Ishikawa (cell line): ENCODE data around the gene CHMP1B.

Source experiments
- CEBPB ChIP-seq: IDR thresholded peaks from 2 replicates; pipeline ENCODE4 v1.6.1; 2012
- CREB1 ChIP-seq: IDR thresholded peaks from 2 replicates; pipeline ENCODE4 v1.6.1; 2012; ENCODE audit warnings: low read depth
- EGR1 ChIP-seq: IDR thresholded peaks from 2 replicates; pipeline ENCODE4 v1.6.1; 2012
- EP300 ChIP-seq: IDR thresholded peaks from 2 replicates; pipeline ENCODE4 v1.6.1; 2012; ENCODE audit warnings: borderline replicate concordance
- FOXM1 ChIP-seq: IDR thresholded peaks from 2 replicates; pipeline ENCODE4 v1.6.1; 2012; ENCODE audit warnings: low read depth, borderline replicate concordance
- NFIC ChIP-seq: IDR thresholded peaks from 2 replicates; pipeline ENCODE4 v1.6.1; 2012
- RAD21 ChIP-seq: IDR thresholded peaks from 2 replicates; pipeline ENCODE4 v1.6.1; 2012; ENCODE audit warnings: low read depth
- TAF1 ChIP-seq: IDR thresholded peaks from 2 replicates; pipeline ENCODE4 v1.6.1; 2012; ENCODE audit warnings: low read depth, mild to moderate bottlenecking
- TCF12 ChIP-seq: IDR thresholded peaks from 2 replicates; pipeline ENCODE4 v1.6.1; 2012; ENCODE audit warnings: low read depth
- TEAD4 ChIP-seq: IDR thresholded peaks from 2 replicates; pipeline ENCODE4 v1.6.1; 2012
- YY1 ChIP-seq: IDR thresholded peaks from 2 replicates; pipeline ENCODE4 v1.6.1; 2012; ENCODE audit warnings: low read depth
- ZBTB7A ChIP-seq: IDR thresholded peaks from 2 replicates; pipeline ENCODE4 v1.6.1; 2012; ENCODE audit warnings: low read depth
- TF ChIP-seq, protein P1 (sequence below): IDR thresholded peaks from 2 replicates; pipeline ENCODE4 v1.6.1; 2012; ENCODE audit warnings: low read depth, mild to moderate bottlenecking
- TF ChIP-seq, protein P2 (sequence below): IDR thresholded peaks from 2 replicates; pipeline ENCODE4 v1.6.1; 2012
- TF ChIP-seq, protein P3 (sequence below): IDR thresholded peaks from 2 replicates; pipeline ENCODE4 v1.6.1; 2012

The CHMP1B gene

DNA sequence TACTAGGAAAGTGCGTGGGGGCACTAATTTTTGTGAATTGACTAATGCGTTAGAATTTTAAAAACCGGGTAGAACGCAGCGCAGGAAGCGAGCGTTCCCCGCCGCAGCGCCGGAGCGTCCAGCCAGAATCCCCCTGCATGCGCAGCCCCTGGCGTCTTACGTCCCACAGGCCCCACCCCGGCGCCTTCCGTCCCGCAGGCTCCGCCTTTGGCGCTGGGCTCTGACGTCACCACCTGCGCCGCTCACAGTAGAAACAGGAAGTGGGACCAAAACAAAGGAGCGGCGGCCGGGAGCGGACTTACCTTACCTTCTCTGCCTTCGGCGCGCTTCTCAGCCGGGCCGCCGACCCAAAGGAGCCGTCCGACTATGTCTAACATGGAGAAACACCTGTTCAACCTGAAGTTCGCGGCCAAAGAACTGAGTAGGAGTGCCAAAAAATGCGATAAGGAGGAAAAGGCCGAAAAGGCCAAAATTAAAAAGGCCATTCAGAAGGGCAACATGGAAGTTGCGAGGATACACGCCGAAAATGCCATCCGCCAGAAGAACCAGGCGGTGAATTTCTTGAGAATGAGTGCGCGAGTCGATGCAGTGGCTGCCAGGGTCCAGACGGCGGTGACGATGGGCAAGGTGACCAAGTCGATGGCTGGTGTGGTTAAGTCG lies at the start of gene CHMP1B:
Gene CHMP1B, plus strand, starts transcription at position 268 of the 660 bp plus-strand sequence. Its CDS starts 99 bp downstream, at position 367.
- TF ChIP-seq EGR1 (no peak), RAD21 (no peak), ZBTB7A (peak; percentile 78; the same call in 1 of the 2 replicates), TEAD4 (peak; percentile 46; the same call in 1 of the 2 replicates), TAF1 (peak; percentile 90), EP300 (peak; percentile 55; the same call in 1 of the 2 replicates), CEBPB (peak; percentile 6; the same call in 1 of the 2 replicates), FOXM1 (no peak), YY1 (0 out of 2 replicates have a peak, but pooled peaks have one; percentile 36), NFIC (0 out of 2 replicates have a peak, but pooled peaks have one; percentile 22), TCF12 (peak; percentile 83), CREB1 (peak; percentile 97)
- TF ChIP-seq, protein P1, sequence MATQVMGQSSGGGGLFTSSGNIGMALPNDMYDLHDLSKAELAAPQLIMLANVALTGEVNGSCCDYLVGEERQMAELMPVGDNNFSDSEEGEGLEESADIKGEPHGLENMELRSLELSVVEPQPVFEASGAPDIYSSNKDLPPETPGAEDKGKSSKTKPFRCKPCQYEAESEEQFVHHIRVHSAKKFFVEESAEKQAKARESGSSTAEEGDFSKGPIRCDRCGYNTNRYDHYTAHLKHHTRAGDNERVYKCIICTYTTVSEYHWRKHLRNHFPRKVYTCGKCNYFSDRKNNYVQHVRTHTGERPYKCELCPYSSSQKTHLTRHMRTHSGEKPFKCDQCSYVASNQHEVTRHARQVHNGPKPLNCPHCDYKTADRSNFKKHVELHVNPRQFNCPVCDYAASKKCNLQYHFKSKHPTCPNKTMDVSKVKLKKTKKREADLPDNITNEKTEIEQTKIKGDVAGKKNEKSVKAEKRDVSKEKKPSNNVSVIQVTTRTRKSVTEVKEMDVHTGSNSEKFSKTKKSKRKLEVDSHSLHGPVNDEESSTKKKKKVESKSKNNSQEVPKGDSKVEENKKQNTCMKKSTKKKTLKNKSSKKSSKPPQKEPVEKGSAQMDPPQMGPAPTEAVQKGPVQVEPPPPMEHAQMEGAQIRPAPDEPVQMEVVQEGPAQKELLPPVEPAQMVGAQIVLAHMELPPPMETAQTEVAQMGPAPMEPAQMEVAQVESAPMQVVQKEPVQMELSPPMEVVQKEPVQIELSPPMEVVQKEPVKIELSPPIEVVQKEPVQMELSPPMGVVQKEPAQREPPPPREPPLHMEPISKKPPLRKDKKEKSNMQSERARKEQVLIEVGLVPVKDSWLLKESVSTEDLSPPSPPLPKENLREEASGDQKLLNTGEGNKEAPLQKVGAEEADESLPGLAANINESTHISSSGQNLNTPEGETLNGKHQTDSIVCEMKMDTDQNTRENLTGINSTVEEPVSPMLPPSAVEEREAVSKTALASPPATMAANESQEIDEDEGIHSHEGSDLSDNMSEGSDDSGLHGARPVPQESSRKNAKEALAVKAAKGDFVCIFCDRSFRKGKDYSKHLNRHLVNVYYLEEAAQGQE = no peak
- TF ChIP-seq, protein P2, sequence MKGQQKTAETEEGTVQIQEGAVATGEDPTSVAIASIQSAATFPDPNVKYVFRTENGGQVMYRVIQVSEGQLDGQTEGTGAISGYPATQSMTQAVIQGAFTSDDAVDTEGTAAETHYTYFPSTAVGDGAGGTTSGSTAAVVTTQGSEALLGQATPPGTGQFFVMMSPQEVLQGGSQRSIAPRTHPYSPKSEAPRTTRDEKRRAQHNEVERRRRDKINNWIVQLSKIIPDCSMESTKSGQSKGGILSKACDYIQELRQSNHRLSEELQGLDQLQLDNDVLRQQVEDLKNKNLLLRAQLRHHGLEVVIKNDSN = 0 out of 2 replicates have a peak, but pooled peaks have one; percentile 2
- TF ChIP-seq, protein P3, sequence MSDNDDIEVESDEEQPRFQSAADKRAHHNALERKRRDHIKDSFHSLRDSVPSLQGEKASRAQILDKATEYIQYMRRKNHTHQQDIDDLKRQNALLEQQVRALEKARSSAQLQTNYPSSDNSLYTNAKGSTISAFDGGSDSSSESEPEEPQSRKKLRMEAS = peak; percentile 81

DNA sequence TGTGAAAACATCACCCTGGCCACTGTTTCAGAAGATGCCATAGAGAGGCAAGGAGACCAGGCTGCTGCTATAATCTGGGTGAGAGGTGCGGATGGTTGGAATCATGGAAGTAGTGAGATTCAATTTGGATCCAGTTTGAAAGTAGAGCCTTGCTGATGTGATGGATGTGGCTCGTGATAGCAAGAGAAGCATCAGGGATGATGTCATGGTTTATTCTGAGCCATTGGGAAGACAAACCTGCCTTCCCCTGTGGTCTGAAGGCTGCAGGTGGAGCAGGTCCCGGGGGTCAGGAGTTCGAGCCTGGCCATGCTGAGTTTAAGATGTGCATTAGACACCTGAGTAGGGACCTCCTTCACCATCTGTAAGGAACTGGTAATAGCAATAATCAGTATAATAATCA lies 49.6 kb upstream of the CHMP1B start:
- TF ChIP-seq, protein P3 = no peak
- TF ChIP-seq EP300 (no peak), TAF1 (no peak), NFIC (no peak), EGR1 (no peak), CREB1 (no peak), TCF12 (no peak), TEAD4 (no peak), FOXM1 (no peak), CEBPB (no peak), ZBTB7A (no peak), RAD21 (no peak), YY1 (no peak)
- TF ChIP-seq, protein P1 = no peak
- TF ChIP-seq, protein P2 = no peak

- TF ChIP-seq, protein P1 = peak; percentile 54; the same call in 1 of the 2 replicates
- TF ChIP-seq FOXM1 = no peak
Measured at GRCh38 chr18:11802158-11802557, 49.1 kb upstream of the CHMP1B start.

GRCh38 chr18:11802586-11802985 lies 48.6 kb upstream of the CHMP1B start:
- TF ChIP-seq NFIC = no peak
- TF ChIP-seq CREB1 = no peak
- TF ChIP-seq TAF1 = no peak
- no peak for TF ChIP-seq EGR1
- no peak for TF ChIP-seq YY1
- TF ChIP-seq TEAD4 = no peak
- TF ChIP-seq, protein P1 = no peak
- no peak for TF ChIP-seq CEBPB
- TF ChIP-seq, protein P3 = no peak
- TF ChIP-seq EP300 = no peak
- TF ChIP-seq, protein P2 = no peak
- no peak for TF ChIP-seq ZBTB7A
- TF ChIP-seq FOXM1 = no peak
- no peak for TF ChIP-seq TCF12
- no peak for TF ChIP-seq RAD21
